Immature natural killer cell (primary cell): ENCODE measurements around the gene ACAD10. TPM values are rescaled to one million over a fixed set of nuclear protein-coding genes. Genes with fewer than 3 reads are reported as not detected.

Source experiments
- DNase-seq, 3 donors: peaks; one replicate each; pipeline ENCODE4 v3.0.0; 2022; ENCODE audit warnings: mixed read lengths in 1 of 3
- H3K27ac Mint-ChIP-seq, 6 donors: one replicate each; pipeline ENCODE4 v1.8.0; 2020; ENCODE audit warnings: mixed read lengths in 6 of 6, mild to moderate bottlenecking in 5 of 6, inconsistent platforms in 4 of 6, moderate library complexity in 3 of 6
- H3K27me3 Mint-ChIP-seq, 3 donors: one replicate each; pipeline ENCODE4 v1.8.0; 2020 to 2021; ENCODE audit warnings: low read depth in 3 of 3, mild to moderate bottlenecking in 3 of 3, mixed read lengths in 3 of 3, moderate library complexity in 3 of 3, inconsistent platforms in 1 of 3
- H3K36me3 Mint-ChIP-seq, 3 donors: one replicate each; pipeline ENCODE4 v1.8.0; 2020; ENCODE audit warnings: mixed read lengths in 3 of 3, inconsistent platforms in 2 of 3, mild to moderate bottlenecking in 2 of 3
- H3K4me1 Mint-ChIP-seq, 2 donors: one replicate each; pipeline ENCODE4 v1.8.0; 2020; ENCODE audit warnings: inconsistent platforms in 2 of 2, mild to moderate bottlenecking in 2 of 2, mixed read lengths in 2 of 2, moderate library complexity in 1 of 2
- H3K4me3 Mint-ChIP-seq, 5 donors: one replicate each; pipeline ENCODE4 v1.8.0; 2020; ENCODE audit warnings: mild to moderate bottlenecking in 5 of 5, mixed read lengths in 5 of 5, inconsistent platforms in 3 of 5, moderate library complexity in 3 of 5
- H3K9me3 Mint-ChIP-seq, 6 donors: one replicate each; pipeline ENCODE4 v1.8.0; 2020; ENCODE audit warnings: mild to moderate bottlenecking in 6 of 6, mixed read lengths in 6 of 6, inconsistent platforms in 4 of 6, moderate library complexity in 3 of 6
- polyA plus RNA-seq, 3 donors: library from polyadenylated mRNA; unstranded; fragments of 300-500 nt; fragmentation: Illumina TruSeq; gene quantifications; one replicate each; pipeline ENCODE4 v1.2.3, GENCODE V29; 2021

Gene ACAD10
- polyA plus RNA-seq, 3 donors from 2014 or later, result 6.3 to 9.1 (median 7.9) TPM

DNA sequence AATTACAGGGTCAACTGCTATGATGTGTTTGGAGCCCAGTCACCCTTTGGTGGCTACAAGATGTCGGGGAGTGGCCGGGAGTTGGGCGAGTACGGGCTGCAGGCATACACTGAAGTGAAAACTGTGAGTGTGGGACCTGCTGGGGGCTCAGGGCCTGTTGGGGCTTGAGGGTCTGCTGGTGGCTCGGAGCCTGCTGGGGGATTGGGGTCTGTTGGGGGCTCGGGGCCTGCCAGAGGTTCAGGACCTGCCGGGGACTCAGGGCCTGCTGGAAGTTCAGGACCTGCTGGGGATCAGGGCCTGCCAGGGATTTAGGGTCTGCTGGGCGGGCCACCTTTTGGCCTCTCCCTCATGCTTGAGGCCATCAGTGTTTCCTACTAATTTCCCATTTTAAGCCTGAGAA is 118.0 kb downstream of the ACAD10 start:
- no peak for DNase-seq
- H3K36me3 Mint-ChIP-seq, result no peaks in the 10 kb centered on the region
- no peaks in the 10 kb centered on the region for H3K27me3 Mint-ChIP-seq
- no peaks in the 10 kb centered on the region for H3K4me1 Mint-ChIP-seq
- no peak overlapping the region for H3K27ac Mint-ChIP-seq
- no peak overlapping the region for H3K4me3 Mint-ChIP-seq
- H3K9me3 Mint-ChIP-seq, result no peaks in the 10 kb centered on the region

DNA sequence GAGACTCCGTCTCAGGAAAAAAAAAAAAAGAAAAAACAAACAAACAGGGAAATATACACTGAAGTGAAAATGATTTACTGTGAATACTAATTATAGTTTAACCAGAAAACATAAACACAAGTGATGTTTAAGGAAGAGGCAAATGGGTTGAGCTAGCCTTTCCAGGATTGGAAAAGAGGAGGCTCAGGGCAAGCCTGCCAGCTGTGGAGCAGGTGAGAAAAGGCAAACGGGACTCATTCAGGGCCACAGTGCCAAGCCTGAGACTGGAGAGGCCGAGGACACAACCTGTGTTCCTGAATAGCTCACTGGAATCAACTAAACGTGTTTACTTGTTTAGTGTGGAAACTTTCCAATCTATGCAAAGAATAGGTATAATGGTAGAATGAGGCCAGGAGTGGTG is 120.5 kb downstream of the ACAD10 start:
- Mint-ChIP-seq H3K27ac (no peak overlapping the region), H3K27me3 (no peaks in the 10 kb centered on the region), H3K9me3 (no peaks in the 10 kb centered on the region), H3K36me3 (no peaks in the 10 kb centered on the region), H3K4me1 (no peaks in the 10 kb centered on the region), H3K4me3 (no peak overlapping the region)
- DNase-seq, result no peak

Other genes starting within 250 kb of the ACAD10 start
- 10 to 100 TPM in 2 of 3 donors, 1 to 10 TPM in 1; 7.1 to 31.3 (median 12.3) TPM for gene ATXN2, start 86.7 kb upstream of the ACAD10 start, polyA plus RNA-seq
- 10 to 100 TPM; 11.7 to 23.6 (median 15.0) TPM for gene BRAP, start 97 bp upstream of the ACAD10 start, polyA plus RNA-seq
- gene ALDH2, start 80.9 kb downstream of the ACAD10 start, polyA plus RNA-seq, result 10 to 100 TPM in 1 of 3 donors, 1 to 10 TPM in 2; 1.7 to 18.7 (median 8.2) TPM
- gene MAPKAPK5, start 156.2 kb downstream of the ACAD10 start, polyA plus RNA-seq, result 10 to 100 TPM; 25.1 to 39.1 (median 36.7) TPM